ENCODE results near the gene SPINT4. TPM values are rescaled to one million over a fixed set of nuclear protein-coding genes. Genes with fewer than 3 reads are reported as not detected.

Gene SPINT4
- total RNA-seq, 1 experiment from 2014 or later = not detected

GRCh38 chr20:45745015-45745414 is 22.9 kb downstream of the SPINT4 start:
- no peak for TF ChIP-seq CTCF (IDR thresholded peaks at IDR 0.05; ENCODE audit: insufficient read depth in 1 of 2, low read depth in 1 of 2, low read length in 1 of 2, severe bottlenecking in 1 of 2, unreplicated experiment in 1 of 2)
- peaks cover 25% of the 10 kb centered on the region for H3K27me3 Mint-ChIP-seq (ENCODE audit: insufficient read depth, unreplicated experiment)
- intact Hi-C loops (cut with micrococcal nuclease; ENCODE audit: unreplicated experiment) = loop anchor here (10.0 kb wide), 1 partner anchor 120 kb away; the partner anchor contains the start of gene WFDC10A
- ChIA-PET POLR2A (no interaction called here), CTCF (no interaction called here)
- no peaks in the 10 kb centered on the region; the same call in 1 of the 2 replicates for H3K27me3 ChIP-seq (replicated peaks; ENCODE audit: control insufficient read depth, insufficient read depth, low read length)
- no peaks in the 10 kb centered on the region for H3K9me3 ChIP-seq
- no peaks in the 10 kb centered on the region for H3K36me3 Mint-ChIP-seq (ENCODE audit: insufficient read depth, unreplicated experiment)
- no peak overlapping the region for H3K4me3 Mint-ChIP-seq (ENCODE audit: unreplicated experiment)
- no peaks in the 10 kb centered on the region for H3K4me1 ChIP-seq
- H3K36me3 ChIP-seq (ENCODE audit: control insufficient read depth, insufficient read depth, low read length) = no peaks in the 10 kb centered on the region
- no peak overlapping the region for H3K4me3 ChIP-seq (ENCODE audit: low read depth, low read length)
- no peak overlapping the region for H3K27ac Mint-ChIP-seq (ENCODE audit: unreplicated experiment)
- no peaks in the 10 kb centered on the region for H3K4me1 Mint-ChIP-seq (ENCODE audit: low read depth, unreplicated experiment)
- H3K9me3 Mint-ChIP-seq (ENCODE audit: unreplicated experiment) = no peaks in the 10 kb centered on the region
- BruUV-seq (replicated peaks) = no TSS peak
- DNase-seq = no peak

GRCh38 chr20:45751721-45752120 is 29.6 kb downstream of the SPINT4 start:
- Histone ChIP-seq H3K36me3 (ENCODE audit: control insufficient read depth, insufficient read depth, low read length) (no peaks in the 10 kb centered on the region), H3K9me3 (peaks cover 8% of the 10 kb centered on the region; the same call in 1 of the 2 replicates), H3K4me1 (no peaks in the 10 kb centered on the region), H3K4me3 (ENCODE audit: low read depth, low read length) (no peak overlapping the region), H3K27me3 (replicated peaks; ENCODE audit: control insufficient read depth, insufficient read depth, low read length) (no peaks in the 10 kb centered on the region; the same call in 1 of the 2 replicates)
- Mint-ChIP-seq H3K27ac (ENCODE audit: unreplicated experiment) (no peak overlapping the region), H3K36me3 (ENCODE audit: insufficient read depth, unreplicated experiment) (no peaks in the 10 kb centered on the region), H3K9me3 (ENCODE audit: unreplicated experiment) (peaks cover 14% of the 10 kb centered on the region), H3K4me3 (ENCODE audit: unreplicated experiment) (no peak overlapping the region), H3K4me1 (ENCODE audit: low read depth, unreplicated experiment) (no peaks in the 10 kb centered on the region), H3K27me3 (ENCODE audit: insufficient read depth, unreplicated experiment) (peaks cover 31% of the 10 kb centered on the region)
- BruUV-seq (replicated peaks) = no TSS peak
- intact Hi-C loops (cut with micrococcal nuclease; ENCODE audit: unreplicated experiment) = no loop called here
- ChIA-PET CTCF (interaction anchor here (2.3 kb wide), 1 partner anchor 19 kb away, joined by 15 read pairs; no protein-coding TSS in a partner anchor), POLR2A (no interaction called here)
- no peak for TF ChIP-seq CTCF (IDR thresholded peaks at IDR 0.05; ENCODE audit: insufficient read depth in 1 of 2, low read depth in 1 of 2, low read length in 1 of 2, severe bottlenecking in 1 of 2, unreplicated experiment in 1 of 2)
- DNase-seq = no peak

- CTCF ChIA-PET = no interaction called here
- Mint-ChIP-seq H3K4me3 (ENCODE audit: unreplicated experiment) (no peak overlapping the region), H3K36me3 (ENCODE audit: insufficient read depth, unreplicated experiment) (no peaks in the 10 kb centered on the region), H3K4me1 (ENCODE audit: low read depth, unreplicated experiment) (no peaks in the 10 kb centered on the region), H3K27ac (ENCODE audit: unreplicated experiment) (no peak overlapping the region), H3K9me3 (ENCODE audit: unreplicated experiment) (peaks cover 14% of the 10 kb centered on the region), H3K27me3 (ENCODE audit: insufficient read depth, unreplicated experiment) (peaks cover 22% of the 10 kb centered on the region)
- no peaks in the 10 kb centered on the region for H3K4me1 ChIP-seq
- no peak overlapping the region for H3K4me3 ChIP-seq (ENCODE audit: low read depth, low read length)
- intact Hi-C loops (cut with micrococcal nuclease; ENCODE audit: unreplicated experiment) = no loop called here
- POLR2A ChIA-PET = no interaction called here
- no peaks in the 10 kb centered on the region; the same call in 1 of the 2 replicates for H3K27me3 ChIP-seq (replicated peaks; ENCODE audit: control insufficient read depth, insufficient read depth, low read length)
- BruUV-seq (replicated peaks) = no TSS peak
- DNase-seq = no peak
- TF ChIP-seq CTCF (IDR thresholded peaks at IDR 0.05; ENCODE audit: insufficient read depth in 1 of 2, low read depth in 1 of 2, low read length in 1 of 2, severe bottlenecking in 1 of 2, unreplicated experiment in 1 of 2) = no peak
- peaks cover 8% of the 10 kb centered on the region; the same call in 1 of the 2 replicates for H3K9me3 ChIP-seq
- H3K36me3 ChIP-seq (ENCODE audit: control insufficient read depth, insufficient read depth, low read length) = no peaks in the 10 kb centered on the region
Observed at GRCh38 chr20:45752746-45753145, 30.6 kb downstream of the SPINT4 start.
